Measurements from ENCODE around the gene MEGF11.

The MEGF11 gene

DNA sequence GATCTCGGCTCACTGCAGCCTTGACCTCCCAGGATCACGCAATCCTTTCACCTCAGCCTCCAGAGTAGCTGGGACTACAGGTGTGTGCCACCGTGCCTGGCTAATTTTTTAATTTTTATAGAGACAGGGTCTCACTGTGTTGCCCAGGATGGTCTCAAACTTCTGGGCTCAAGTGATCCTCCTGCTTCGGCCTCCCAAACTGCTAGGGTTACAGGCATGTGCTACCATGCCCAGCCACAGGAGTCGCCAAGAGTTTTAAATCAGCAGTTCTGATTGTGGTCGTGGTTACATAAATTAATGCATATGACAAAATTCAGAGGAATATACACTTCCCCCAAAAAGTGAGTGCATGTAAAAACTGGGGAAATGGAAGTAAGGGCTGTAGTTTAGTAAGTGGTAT is 32.9 kb downstream of the MEGF11 start:
- no peaks in the 10 kb centered on the region for H3K9me2 ChIP-seq (replicated peaks; ENCODE audit: insufficient read depth, low read length)
- H3K27me3 ChIP-seq (ENCODE audit: low read length) = no peaks in the 10 kb centered on the region
- H3K9ac ChIP-seq (ENCODE audit: low read length) = no peak overlapping the region
- H3K4me2 ChIP-seq (ENCODE audit: low read depth, low read length, poor library complexity, severe bottlenecking) = no peak overlapping the region
- no peaks in the 10 kb centered on the region for H4K20me1 ChIP-seq (ENCODE audit: low read depth, low read length)
- no peaks in the 10 kb centered on the region for H3K36me3 ChIP-seq (ENCODE audit: low read length)
- H3K9me3 ChIP-seq (ENCODE audit: insufficient read depth, low read length) = no peaks in the 10 kb centered on the region
- no peak overlapping the region for H2AFZ ChIP-seq (ENCODE audit: low read depth, low read length, severe bottlenecking)
- H3K27ac ChIP-seq (ENCODE audit: low read depth, low read length) = no peak overlapping the region
- no peaks in the 10 kb centered on the region for H3K79me2 ChIP-seq (ENCODE audit: insufficient read depth, low read length)
- TF ChIP-seq EZH2phosphoT487 (conservative IDR thresholded peaks at IDR 0.05; ENCODE audit: low read length) = no peak
- TF ChIP-seq, protein P1, sequence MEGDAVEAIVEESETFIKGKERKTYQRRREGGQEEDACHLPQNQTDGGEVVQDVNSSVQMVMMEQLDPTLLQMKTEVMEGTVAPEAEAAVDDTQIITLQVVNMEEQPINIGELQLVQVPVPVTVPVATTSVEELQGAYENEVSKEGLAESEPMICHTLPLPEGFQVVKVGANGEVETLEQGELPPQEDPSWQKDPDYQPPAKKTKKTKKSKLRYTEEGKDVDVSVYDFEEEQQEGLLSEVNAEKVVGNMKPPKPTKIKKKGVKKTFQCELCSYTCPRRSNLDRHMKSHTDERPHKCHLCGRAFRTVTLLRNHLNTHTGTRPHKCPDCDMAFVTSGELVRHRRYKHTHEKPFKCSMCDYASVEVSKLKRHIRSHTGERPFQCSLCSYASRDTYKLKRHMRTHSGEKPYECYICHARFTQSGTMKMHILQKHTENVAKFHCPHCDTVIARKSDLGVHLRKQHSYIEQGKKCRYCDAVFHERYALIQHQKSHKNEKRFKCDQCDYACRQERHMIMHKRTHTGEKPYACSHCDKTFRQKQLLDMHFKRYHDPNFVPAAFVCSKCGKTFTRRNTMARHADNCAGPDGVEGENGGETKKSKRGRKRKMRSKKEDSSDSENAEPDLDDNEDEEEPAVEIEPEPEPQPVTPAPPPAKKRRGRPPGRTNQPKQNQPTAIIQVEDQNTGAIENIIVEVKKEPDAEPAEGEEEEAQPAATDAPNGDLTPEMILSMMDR (IDR thresholded peaks at IDR 0.05; ENCODE audit: insufficient read depth, low read length, poor library complexity, severe bottlenecking) = no peak
- no peaks in the 10 kb centered on the region for H3F3A ChIP-seq (ENCODE audit: insufficient read depth)
- H3K4me3 ChIP-seq (ENCODE audit: insufficient read depth, low read length, poor library complexity, severe bottlenecking) = no peak overlapping the region

DNA sequence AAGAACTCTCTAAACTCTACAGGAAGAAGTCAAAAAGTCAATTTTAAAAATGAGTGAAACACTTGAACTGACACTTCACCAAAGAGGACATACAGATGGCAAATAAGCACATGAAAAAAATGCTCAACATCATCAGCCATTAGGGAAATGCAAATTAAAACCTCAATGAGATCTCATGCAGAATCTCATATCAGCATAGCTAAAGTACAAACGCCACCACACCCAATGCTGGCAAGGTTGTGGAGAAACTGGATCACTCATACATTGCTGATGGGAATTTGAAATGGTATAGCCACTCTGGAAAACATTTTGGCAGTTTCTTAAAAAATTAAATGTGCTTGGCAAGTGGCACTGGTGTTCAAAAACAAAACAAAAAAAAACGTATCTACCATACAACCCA is 34.2 kb downstream of the MEGF11 start:
- Histone ChIP-seq H4K20me1 (ENCODE audit: low read depth, low read length) (no peaks in the 10 kb centered on the region), H3K36me3 (ENCODE audit: low read length) (no peaks in the 10 kb centered on the region), H3F3A (ENCODE audit: insufficient read depth) (no peaks in the 10 kb centered on the region), H3K27ac (ENCODE audit: low read depth, low read length) (no peak overlapping the region), H3K4me3 (ENCODE audit: insufficient read depth, low read length, poor library complexity, severe bottlenecking) (no peak overlapping the region), H3K27me3 (ENCODE audit: low read length) (no peaks in the 10 kb centered on the region), H3K9ac (ENCODE audit: low read length) (no peak overlapping the region), H3K9me2 (replicated peaks; ENCODE audit: insufficient read depth, low read length) (no peaks in the 10 kb centered on the region), H3K79me2 (ENCODE audit: insufficient read depth, low read length) (no peaks in the 10 kb centered on the region), H2AFZ (ENCODE audit: low read depth, low read length, severe bottlenecking) (no peak overlapping the region), H3K9me3 (ENCODE audit: insufficient read depth, low read length) (no peaks in the 10 kb centered on the region), H3K4me2 (ENCODE audit: low read depth, low read length, poor library complexity, severe bottlenecking) (no peak overlapping the region)
- TF ChIP-seq, protein P1 (IDR thresholded peaks at IDR 0.05; ENCODE audit: insufficient read depth, low read length, poor library complexity, severe bottlenecking) = no peak
- TF ChIP-seq EZH2phosphoT487 (conservative IDR thresholded peaks at IDR 0.05; ENCODE audit: low read length) = no peak

DNA sequence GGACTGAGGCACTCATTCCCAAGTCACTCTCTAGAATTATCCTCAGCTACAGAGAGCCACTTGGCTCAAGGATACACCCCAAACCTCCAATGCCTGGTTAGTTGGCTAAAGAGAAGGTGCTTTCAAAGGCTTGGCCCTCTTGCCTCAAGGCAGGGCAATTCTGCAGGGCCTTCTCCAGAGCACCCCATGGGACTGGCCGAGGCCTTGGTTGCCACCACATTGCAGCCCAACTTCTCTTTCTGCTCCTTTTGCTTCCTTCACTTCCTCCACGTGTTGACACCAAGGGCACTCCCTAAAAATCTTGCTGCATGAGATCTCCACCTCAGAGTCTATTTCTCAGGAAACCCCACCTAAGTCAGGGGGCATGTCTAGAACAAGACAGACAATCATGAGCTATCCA is 36.7 kb downstream of the MEGF11 start:
- Histone ChIP-seq H3K4me2 (ENCODE audit: low read depth, low read length, poor library complexity, severe bottlenecking) (no peak overlapping the region), H3K9ac (ENCODE audit: low read length) (no peak overlapping the region), H2AFZ (ENCODE audit: low read depth, low read length, severe bottlenecking) (no peak overlapping the region), H3K9me3 (ENCODE audit: insufficient read depth, low read length) (no peaks in the 10 kb centered on the region), H3K36me3 (ENCODE audit: low read length) (no peaks in the 10 kb centered on the region), H3K27me3 (ENCODE audit: low read length) (no peaks in the 10 kb centered on the region), H3K27ac (ENCODE audit: low read depth, low read length) (no peak overlapping the region), H3K9me2 (replicated peaks; ENCODE audit: insufficient read depth, low read length) (no peaks in the 10 kb centered on the region), H3K4me3 (ENCODE audit: insufficient read depth, low read length, poor library complexity, severe bottlenecking) (no peak overlapping the region), H3K79me2 (ENCODE audit: insufficient read depth, low read length) (no peaks in the 10 kb centered on the region), H4K20me1 (ENCODE audit: low read depth, low read length) (no peaks in the 10 kb centered on the region), H3F3A (ENCODE audit: insufficient read depth) (no peaks in the 10 kb centered on the region)
- no peak for TF ChIP-seq EZH2phosphoT487 (conservative IDR thresholded peaks at IDR 0.05; ENCODE audit: low read length)
- TF ChIP-seq, protein P1 (IDR thresholded peaks at IDR 0.05; ENCODE audit: insufficient read depth, low read length, poor library complexity, severe bottlenecking) = no peak
